GM12874 (cell line): ENCODE results near the gene ZNF718.

Experiments used
- CTCF ChIP-seq: IDR thresholded peaks from 2 replicates; pipeline ENCODE4 v1.5.1; 2011; ENCODE audit warnings: low read depth, mild to moderate bottlenecking, control low read depth, low read length, moderate library complexity; ENCODE audit not compliant: insufficient read depth

Gene ZNF718

GRCh38 chr4:212438-213188 is 88.3 kb downstream of the ZNF718 start:
- TF ChIP-seq CTCF, result no peak
